Activated naive CD4-positive, alpha-beta T cell treated with anti-CD3 and anti-CD28 coated beads, Interleukin-2, amount 50 U/mL, for 16 hours (primary cell): ENCODE measurements around the gene CASS4.
"Not testable (repeated sequence)": the region's sequence is repeated elsewhere in the genome, so short reads cannot be mapped to it uniquely, and the experiment has no call there.

ENCODE experiments used
- DNase-seq: peaks from one replicate; pipeline ENCODE4 v3.0.0-alpha.2; 2020

Gene CASS4

DNA sequence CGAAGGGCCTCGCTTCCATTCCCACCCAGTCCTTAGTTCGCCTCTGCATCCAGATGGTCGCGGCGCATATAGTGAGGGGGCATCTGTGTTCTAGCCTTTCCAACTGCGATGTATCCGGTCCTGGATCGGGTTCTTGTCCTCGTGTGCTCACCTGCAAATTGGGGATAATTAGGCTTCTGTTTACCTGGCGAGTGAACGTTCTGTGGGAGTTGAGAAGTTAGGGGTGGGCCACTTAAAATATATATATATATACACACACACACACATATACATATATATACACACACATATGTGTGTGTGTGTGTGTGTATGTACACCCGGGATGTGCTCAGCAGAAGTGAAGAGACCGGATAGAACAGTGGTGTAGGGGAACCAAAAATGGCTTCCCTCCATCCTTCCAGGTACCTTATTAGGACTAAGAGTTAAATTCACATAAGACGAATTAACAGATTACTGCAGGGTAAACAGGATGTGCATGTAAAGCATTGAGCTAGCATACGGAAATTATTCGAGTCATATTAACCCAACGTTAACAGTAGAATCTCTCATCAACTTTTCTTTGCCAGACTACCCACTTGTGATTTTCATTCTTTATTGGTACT lies 19.1 kb upstream of the CASS4 start:
- DNase-seq: no peak

DNA sequence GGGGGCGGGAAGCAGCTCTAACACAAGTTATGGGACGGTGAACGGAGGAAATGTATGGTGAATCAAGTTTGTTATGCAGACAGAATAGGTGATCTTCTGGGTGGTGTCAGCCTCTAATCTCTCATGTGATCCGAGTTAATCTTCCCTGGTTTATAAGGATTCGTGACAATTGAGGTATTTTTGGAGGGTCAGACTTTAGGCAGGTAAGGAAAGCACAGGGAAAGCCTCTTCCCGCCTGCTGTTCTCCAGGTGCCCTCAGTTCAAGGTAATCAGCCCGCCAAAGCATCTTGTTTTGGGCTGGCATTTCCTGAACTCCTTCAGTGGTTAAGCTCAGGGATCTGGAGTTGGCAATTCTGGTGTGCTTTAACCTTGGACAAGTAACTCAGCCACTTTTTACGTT lies 18.4 kb upstream of the CASS4 start:
- DNase-seq: no peak

DNA sequence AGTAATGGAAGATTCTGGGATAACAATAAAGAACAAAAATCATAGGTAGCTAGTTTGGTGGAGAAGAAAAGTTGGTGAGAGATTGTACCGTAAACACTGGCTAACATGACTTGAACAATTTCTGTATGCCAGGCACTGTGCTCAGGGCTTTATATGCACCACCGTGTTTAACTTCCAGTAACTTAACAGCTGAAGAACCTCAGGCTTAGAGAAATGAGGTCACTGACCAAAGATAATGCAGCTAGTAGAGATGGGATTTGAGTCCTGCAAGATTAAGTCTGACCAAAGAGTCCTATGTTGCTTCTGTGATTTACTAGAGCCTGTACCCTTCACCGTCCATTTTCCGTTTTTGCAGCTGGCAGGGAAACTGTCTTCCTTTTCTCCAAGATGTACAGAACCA lies 16.9 kb upstream of the CASS4 start:
- no peak for DNase-seq

DNA sequence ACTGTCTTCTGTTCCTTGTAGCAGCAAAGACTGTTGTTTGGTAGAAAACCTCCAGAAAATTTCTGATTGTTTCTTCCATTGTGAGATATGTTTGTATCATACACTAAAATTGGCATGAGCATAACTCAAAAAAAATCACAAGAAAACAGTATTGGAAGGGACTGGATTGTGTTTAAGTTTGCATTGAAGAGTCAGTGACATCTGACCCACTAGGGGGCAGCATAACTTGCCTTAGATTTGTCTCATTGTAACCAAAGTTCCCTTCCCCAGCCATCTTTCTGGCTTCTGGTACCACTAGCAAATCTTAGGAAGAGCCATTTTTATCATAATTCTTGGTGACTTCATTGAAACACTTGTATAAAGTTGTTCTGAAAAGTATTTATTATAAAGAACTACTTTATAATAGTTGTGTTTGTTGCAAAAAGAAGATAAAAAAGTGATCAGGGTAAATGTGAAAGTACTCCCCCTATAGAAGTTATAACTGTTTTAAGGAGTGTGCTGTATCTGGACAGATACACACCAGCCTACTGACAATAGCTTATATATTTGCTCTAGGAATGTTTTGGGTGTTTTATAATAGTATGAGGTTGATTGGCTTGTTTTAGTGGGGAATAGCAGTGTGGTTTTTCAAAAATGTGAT lies 11.9 kb upstream of the CASS4 start:
- DNase-seq: peak; percentile 59

DNA sequence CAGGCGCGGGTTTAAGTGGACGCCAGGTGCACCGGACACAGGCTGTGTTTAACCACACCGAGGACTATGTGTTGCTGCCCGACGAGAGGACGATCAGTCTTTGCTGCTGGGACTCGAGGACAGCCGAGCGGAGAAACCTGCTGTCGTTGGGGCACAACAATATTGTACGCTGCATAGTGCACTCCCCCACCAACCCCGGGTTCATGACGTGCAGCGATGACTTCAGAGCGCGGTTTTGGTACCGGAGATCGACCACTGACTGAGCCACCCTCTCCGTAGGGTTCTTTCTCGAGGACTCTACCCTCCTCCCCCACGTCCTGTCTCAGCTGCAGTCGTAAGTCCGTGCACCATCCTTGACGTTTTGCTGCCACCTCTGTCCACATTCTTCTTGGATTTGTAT lies 8.6 kb upstream of the CASS4 start:
- DNase-seq: no peak

DNA sequence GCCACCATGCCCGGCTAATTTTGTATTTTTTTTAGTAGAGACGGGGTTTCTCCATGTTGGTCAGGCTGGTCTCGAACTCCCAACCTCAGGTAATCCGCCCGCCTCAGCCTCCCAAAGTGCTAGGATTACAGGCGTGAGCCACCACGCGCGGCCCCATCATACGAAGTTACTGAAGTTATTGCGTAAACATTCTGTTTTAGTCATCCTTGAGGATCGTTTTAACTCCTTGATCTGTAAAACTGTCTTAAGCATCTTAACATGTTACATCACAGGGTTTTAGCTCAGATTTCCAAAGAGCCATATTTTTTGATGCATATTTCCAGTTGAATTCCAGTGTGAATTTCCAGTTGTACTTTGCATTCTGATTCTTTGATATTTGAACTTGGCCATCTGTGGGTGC lies 6.7 kb upstream of the CASS4 start:
- DNase-seq: not testable (repeated sequence)

DNA sequence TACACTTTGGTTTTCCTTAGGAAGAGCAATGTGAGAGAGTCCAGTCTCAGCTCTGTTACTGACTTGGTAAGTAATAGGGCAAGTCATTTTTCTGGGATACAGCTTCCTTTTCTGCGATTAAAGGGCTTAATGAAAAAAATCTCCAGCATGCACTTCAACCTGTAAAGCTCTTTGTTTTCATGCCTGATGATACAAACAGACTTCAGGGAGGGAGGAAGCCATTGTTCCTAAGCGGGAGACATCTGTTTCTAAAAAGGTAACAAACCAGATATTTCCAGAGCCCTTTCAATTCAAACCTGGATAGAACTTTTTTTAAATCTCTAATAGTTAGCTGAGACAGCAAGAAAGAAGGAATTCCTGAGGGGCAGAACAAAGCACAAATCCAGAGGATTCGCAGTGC lies 5.2 kb upstream of the CASS4 start:
- DNase-seq: no peak

DNA sequence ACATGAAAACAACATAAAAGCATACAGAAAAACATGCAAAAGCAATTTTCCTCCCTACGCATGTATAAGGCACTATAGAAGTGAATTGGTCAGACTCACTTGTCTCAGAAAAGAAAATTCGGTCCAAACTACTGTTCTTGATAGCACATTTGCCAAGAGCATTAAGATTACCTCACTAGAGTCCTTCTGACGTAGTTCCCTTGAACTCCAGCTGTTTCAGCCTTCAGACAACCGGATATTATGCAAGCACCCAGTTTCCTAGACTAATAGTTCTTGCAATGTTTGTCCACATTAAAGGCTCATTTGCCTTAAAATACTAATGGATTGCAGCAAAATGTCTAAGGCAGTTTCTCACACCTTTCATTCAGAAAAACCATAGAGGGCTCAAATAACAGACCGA lies 2.5 kb upstream of the CASS4 start:
- no peak for DNase-seq

DNA sequence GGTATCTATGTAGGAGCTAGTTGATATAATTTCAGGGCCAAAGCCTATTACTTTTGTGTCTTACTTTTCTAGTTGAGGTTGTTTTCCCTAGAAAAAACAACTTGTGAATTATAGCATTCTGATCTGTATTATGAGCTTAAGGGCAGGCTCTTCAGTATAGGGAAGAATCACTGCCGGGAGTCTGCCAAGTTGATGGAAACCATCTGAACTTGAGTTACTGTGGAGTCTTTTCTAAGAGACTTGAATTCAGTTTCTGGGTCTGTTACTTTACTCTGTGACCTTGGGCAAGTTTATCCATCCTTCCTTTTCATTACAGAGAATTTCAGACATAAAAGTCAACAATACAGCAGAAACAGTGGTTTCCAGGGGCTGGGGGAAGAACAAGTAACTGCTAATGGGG lies 2.1 kb upstream of the CASS4 start:
- no peak for DNase-seq

DNA sequence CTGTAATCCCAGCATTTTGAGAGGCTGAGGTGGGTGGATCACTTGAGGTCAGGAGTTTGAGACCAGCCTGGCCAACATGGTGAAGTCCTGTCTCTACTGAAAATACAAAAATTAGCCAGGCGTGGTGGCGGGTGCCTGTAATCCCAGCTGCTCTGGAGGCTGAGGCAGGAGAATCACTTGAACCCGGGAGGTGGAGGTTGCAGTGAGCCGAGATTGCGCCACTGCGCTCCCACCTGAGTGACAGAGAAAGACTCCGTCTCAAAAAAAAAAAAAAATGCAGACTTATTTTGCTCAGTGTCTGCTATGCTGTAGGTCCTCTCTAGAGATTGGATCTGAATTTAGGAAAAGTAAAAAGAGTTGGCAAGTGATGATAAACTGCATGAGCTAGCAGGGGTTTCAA lies 773 bp upstream of the CASS4 start:
- not testable (repeated sequence) for DNase-seq

DNA sequence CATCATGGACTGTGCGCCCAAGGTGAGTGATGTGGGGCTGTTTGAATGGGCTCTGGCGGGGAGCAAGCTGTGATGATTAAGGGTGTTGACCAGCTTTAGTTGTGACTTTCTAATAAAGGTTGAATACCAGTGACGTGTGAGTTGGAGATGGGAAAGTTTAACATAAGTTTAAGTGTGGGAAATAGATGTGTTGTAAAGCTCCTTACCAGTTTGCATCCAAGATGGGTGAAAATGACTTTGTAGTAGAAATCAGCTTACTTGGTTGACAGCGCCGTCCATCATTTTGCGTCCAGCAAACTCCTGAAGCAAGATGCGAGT lies 372 bp downstream of the CASS4 start:
- peak; percentile 28 for DNase-seq

DNA sequence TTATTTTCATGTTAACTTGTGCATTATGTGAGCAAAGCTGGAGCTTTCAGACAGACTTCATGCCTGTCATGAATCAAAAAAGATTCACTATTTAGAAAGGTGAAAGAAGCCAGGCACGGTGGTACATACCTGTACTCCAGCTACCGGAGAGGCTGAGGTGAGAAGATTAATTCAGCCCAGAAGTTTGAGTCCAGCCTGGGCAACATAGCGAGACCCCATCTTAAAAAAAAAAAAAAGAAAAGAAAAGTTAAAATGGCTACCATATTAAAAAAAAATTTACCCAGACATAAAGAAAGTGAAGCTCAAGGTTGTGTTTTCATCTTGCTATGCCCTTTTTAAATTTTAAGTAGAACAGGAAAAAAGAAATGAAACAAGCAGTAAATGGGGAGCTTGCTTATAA lies 889 bp downstream of the CASS4 start:
- DNase-seq: no peak

DNA sequence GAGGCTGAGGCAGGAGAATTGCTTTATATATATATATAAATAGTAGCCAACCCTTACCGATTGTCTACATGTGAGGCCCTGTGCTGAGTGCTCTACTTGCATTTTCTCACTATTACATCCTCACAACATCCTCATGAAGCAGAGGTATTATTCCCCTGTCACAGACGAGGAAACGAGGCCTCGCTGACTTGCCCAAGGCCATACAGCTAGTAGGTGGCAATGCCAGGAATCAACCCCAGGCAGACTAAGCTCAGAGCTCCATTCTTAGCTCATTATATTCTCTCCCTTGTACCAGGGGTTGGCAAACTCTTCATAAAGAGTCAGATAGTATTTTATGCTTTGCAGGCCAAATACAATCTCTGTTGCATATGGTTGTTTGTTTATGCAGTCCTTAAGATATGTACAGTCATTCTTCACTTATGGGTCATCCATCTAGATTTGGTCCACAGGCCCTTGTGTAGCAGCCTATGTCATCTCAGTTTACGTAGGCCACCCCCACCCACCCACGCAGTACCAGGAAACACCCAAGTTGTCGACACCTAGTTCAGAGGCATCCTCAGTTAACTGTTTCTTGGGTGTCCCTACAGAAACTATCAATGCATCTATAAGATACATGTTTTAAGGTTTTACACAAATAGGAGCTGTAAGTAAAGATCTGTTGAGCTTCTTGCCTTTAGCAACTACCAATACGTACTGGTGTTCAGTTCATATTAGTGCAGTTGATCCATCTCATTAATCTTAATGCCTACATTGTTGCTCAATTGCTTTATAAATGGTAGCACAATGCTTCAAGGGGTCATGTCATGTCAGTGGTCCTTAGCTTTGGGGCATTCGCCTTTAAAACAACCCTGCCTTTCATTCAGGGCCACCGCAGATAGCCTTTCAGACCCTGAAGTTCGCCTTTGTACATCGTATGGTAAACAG lies 3.0 kb downstream of the CASS4 start:
- peak; percentile 63 for DNase-seq

DNA sequence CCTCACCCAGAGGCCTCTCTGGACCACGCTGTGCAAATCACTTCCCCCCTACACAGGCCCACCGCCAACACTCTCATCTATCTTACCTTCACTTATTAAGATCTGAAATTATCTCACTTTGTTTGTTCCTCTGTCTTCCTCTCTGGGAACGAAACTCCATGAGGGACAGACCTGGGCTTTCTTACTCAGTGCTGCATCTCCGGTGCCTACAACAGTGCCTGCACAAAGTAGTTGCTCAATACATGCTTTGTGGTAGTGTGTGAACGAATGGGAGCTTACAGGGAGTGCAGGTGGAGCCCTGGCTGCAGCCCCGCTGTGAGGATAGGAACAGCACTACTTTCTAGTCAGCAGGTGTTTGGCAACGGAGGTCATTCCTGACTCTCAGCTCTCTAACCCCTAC lies 5.3 kb downstream of the CASS4 start:
- no peak for DNase-seq

DNA sequence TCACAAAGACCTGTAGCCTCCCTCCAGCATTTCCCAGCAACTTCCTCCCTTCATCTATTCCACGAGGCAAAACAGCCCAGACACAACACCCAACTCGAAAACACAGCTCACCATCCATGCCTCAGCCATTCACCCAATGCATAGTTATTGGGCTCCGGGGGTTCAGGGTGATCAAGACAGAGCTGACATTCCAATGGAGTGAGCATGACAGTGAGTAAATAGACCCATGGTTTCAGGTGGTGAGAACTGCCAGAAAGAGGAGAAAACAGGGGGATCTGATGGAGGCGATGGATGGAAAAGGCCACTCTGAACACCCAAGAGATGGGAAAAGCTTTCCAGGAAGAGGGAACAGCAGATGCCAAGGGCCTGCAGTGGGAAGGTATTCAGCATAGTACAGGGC lies 5.9 kb downstream of the CASS4 start:
- no peak for DNase-seq

DNA sequence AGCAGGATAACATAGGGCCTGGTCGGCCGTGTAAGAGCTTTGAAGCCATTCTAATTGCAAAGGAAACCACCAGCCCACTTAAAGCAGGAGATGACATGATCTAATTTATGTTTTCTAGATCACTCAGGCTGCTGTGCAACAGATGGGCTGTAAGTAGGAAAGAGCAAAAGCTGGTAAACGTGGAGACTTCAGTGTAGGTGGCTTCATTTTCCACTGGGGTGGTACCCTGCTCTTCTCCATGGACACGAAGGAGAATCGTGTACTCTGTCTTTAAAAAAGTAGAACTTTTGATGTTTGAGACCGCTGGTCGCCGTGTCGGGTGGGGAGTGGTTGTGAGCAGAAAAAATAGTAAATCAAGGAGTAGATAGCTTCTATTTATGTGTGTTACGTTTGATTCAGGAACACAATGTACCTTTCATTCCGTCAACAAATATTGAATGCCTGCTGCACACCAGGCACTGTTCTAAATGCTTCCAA lies 6.4 kb downstream of the CASS4 start:
- DNase-seq: no peak

DNA sequence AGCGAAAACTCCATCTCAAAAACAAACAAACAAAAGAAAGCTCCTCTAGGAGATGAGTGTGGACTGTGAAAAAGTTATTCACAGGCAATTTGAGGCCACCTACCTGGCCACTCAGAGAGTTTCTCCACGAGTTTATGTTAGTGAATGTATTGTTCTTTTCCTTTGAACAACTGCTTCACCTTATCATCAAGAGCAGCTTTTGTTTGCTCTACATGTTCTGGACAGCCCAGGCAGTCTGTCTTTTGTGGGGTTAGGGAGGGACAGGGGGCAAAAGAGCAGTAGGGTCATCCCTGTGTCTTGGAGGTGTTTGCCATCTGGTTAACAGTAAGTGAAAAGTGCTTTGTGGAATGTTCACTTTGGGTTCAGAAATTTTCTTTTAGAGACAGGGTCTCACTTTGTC lies 8.0 kb downstream of the CASS4 start:
- DNase-seq: no peak

DNA sequence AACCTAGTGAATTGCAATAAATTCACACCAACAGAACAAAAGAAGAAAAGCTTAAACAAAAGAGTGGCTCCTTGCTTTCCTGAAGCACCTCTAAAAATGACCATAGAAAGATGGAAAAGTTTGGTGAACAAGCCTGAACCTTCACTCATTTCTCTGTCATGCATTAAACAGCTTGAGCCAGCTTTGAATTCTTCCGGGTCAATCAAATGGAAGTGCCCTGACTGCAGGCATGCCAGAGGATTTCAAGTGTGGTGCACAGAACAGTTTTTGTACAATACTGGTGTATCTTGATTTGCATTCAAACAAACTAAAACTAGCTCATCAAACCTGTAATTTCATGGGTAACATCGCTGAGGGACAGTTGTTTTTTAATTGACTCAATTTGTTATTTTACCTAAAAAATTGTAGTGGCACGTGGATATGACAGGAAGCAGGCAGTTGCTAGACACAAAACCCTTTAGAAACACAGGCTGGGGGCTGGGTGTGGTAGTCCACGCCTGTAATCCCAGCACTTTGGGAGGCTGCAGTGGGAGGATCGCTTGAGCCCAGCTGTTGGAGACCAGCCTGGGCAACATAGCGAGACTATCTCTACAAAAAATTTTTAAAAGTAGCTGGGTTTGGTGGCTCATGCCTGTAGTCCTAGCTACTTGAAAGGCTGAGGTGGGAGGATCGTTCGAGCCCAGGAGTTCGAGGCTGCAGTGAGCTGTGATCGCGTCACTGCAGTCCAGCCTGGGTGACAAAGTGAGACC lies 9.1 kb downstream of the CASS4 start:
- no peak for DNase-seq

DNA sequence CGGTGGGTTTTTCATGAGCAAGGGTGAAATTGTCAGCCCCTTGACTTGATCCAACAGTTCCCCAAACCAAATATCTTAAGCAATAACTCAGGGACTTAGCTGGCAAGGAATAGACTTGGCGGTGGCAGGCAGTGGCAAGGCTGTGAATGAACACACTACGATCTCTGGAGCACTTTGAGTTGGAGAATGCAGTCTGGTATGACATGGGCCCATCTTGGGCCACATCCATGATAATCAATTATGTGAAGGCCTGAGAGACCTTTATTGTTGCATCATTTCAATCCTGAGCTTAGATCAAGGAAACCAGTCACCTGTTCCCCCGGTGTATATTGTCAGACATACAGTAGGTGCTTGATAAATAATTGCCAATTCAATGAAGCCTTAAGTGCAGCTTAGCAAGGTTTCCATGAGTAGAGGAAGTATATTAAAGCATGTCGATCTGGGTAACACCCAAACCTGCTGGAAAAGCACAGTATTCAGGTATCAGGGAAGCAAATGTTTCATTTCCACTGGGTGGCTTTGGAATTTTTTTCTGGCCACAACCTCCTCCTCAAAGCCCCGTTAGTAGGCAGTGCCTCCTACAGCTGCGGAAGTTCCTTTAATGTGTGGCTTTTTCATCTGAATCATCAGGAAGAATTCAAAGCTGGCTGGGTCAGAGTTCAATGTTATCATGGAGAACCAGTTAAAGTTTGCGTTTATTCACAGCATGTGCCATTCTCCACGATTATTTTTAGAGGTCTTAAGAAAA lies 10.2 kb downstream of the CASS4 start:
- no peak for DNase-seq

DNA sequence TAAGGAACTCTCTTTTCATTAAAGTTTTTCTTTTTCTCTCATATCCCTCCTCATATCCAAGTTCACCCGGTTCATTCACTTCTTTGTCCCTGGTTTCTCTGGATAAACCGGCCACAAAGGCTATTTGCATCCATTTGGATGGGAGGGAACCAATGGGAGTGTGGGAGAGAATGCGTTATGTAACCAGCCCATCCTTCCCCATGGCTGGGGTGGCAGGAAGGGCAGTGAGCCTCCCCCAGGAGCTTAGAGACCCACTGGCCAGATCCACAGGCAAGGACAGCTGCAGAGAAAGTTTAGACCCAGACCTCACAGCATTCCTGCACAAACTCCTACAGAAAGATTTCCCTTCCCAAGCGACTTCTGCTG lies 10.7 kb downstream of the CASS4 start:
- DNase-seq: no peak

DNA sequence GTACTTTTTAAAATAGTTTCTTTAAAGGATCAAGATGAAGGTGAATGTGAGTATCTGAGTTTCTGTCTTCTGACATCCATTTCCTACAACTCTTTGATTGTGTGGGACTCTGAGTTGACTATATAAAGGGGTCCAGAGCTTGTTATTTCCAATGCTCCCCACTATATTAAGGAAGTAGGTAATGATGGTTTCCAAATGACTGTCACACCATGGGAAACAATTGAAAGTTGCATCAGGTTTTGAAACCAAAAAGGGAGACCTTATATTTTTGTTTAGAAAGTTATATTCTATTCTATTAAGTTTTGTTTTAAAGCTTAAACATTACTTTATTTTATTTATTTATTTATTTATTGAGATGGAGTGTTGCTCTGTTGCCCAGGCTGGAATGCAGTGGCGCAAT lies 11.2 kb downstream of the CASS4 start:
- DNase-seq: no peak

DNA sequence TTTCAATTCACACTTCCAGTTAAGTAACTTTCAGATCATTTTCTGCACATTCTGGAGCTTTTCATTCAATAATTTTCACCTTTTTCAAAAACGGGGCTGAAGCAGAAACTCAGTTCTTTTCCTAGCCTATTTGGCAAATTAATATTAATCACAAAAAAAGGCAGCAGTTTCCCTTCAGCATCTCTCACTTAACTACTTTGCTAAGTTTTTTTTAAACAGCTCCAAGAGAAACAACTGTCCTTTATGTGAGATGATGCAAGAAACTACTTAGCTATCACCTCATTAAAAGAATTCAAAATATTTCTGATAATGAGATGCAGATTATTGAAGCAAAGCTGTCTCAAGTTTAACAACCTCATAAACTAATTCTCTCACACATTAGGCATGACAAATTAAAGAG lies 11.8 kb downstream of the CASS4 start:
- no peak for DNase-seq

DNA sequence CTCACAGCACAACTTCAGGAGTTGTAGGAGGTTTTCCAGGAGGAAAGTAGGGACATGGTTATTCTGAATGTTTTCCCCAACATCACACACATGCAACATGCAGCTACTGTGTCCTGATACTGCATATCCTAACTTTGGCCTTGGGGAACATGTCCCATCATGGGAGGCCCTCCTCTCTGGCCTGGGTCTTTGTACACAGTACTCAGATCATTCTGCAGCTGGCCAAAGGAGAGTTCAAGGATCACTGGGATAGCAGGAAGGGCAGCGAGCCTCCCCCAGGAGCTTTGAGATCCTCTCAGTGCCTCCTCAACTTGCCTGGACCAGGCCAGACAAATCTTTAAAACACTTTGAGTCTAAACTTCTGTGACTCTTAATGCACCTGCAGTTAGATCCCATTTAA lies 12.9 kb downstream of the CASS4 start:
- no peak for DNase-seq
